Keratinocyte (primary cell): Measurements from ENCODE around the gene DNAJC8. TPM values are rescaled to one million over a fixed set of nuclear protein-coding genes. Genes with fewer than 3 reads are reported as not detected.

Experiments
- DNase-seq: peaks from one replicate; pipeline ENCODE4 v3.0.0-alpha.2; 2011; ENCODE audit warnings: low read depth, missing footprints, low spot score
- FAIRE-seq: peaks from 2 replicates; lab custom pipeline; 2011; peaks lifted over from hg19 to GRCh38; lab: Jason Lieb, UNC
- H2AFZ ChIP-seq: 2 replicates; pipeline ENCODE4 v1.6.0; 2012; ENCODE audit warnings: low read length, control low read depth, inconsistent platforms; ENCODE audit not compliant: control insufficient read depth
- H3K27ac ChIP-seq: 2 replicates; pipeline ENCODE4 v1.5.1; 2011; ENCODE audit warnings: low read length; ENCODE audit not compliant: control insufficient read depth, insufficient read depth
- H3K27me3 ChIP-seq: 3 replicates; pipeline ENCODE4 v1.6.0; 2011; ENCODE audit warnings: low read length; ENCODE audit not compliant: control insufficient read depth, insufficient read depth; ENCODE audit errors: extremely low read depth
- H3K36me3 ChIP-seq, 2 experiments: 2 replicates in 1 of 2; 3 replicates in 1 of 2; pipeline ENCODE4 v1.5.1; 2011; ENCODE audit warnings: low read length in 2 of 2, mild to moderate bottlenecking in 1 of 2; ENCODE audit not compliant: control insufficient read depth in 2 of 2, insufficient read depth in 2 of 2; ENCODE audit errors: extremely low read depth in 1 of 2
- H3K4me1 ChIP-seq: 3 replicates; pipeline ENCODE4 v1.5.1; 2011; ENCODE audit warnings: low read length; ENCODE audit not compliant: control insufficient read depth, insufficient read depth; ENCODE audit errors: extremely low read depth
- H3K4me2 ChIP-seq: 3 replicates; pipeline ENCODE4 v1.6.0; 2011; ENCODE audit warnings: low read depth, low read length; ENCODE audit not compliant: control insufficient read depth, insufficient read depth; ENCODE audit errors: extremely low read depth
- H3K4me3 ChIP-seq, 3 experiments: fragments of 200-600 bp in 1 of 3; sonication (generic) in 1 of 3; 2 replicates in 2 of 3; 3 replicates in 1 of 3; pipeline ENCODE4 v1.5.1; 2011 to 2016; ENCODE audit warnings: low read length in 3 of 3, mild to moderate bottlenecking in 3 of 3, control low read depth in 2 of 3, inconsistent platforms in 1 of 3, low read depth in 1 of 3, mixed read lengths in 1 of 3, mixed run types in 1 of 3, moderate library complexity in 1 of 3; ENCODE audit not compliant: control insufficient read depth in 2 of 3, insufficient read depth in 2 of 3; ENCODE audit errors: extremely low read depth in 1 of 3
- H3K79me2 ChIP-seq: 2 replicates; pipeline ENCODE4 v1.6.0; 2012; ENCODE audit warnings: low read length; ENCODE audit not compliant: control insufficient read depth, insufficient read depth
- H3K9ac ChIP-seq: 3 replicates; pipeline ENCODE4 v1.6.0; 2011; ENCODE audit warnings: low read length; ENCODE audit not compliant: control insufficient read depth, insufficient read depth; ENCODE audit errors: extremely low read depth
- H3K9me1 ChIP-seq: 3 replicates; pipeline ENCODE4 v1.6.0; 2011; ENCODE audit warnings: low read length; ENCODE audit not compliant: control insufficient read depth, insufficient read depth; ENCODE audit errors: extremely low read depth
- H3K9me3 ChIP-seq: 2 replicates; pipeline ENCODE4 v1.5.1; 2012; ENCODE audit warnings: low read depth, low read length; ENCODE audit not compliant: control insufficient read depth
- H4K20me1 ChIP-seq: 3 replicates; pipeline ENCODE4 v1.6.0; 2011; ENCODE audit warnings: low read length; ENCODE audit not compliant: control insufficient read depth, insufficient read depth; ENCODE audit errors: extremely low read depth
- EZH2 ChIP-seq: IDR thresholded peaks from one replicate; pipeline ENCODE4 v1.6.1; 2012; ENCODE audit warnings: inconsistent platforms, mild to moderate bottlenecking, low read length, moderate library complexity
- dilution Hi-C: fragments of 300-500 bp; cut with MboI; formaldehyde crosslinking; loops from one replicate; pipeline ENCODE4 v1.7.0; 2020; ENCODE audit warnings: low sequenced_read_pairs; ENCODE audit not compliant: extremely low pct_ligation_motif_present
- polyA plus RNA-seq, 5 experiments: library from polyadenylated mRNA; depleted of rRNA in 3 of 5; stranded (reverse) in 3 of 5; stranded (forward) in 1 of 5; unstranded in 1 of 5; fragments of >200 nt; gene quantifications; 1 replicate in 1 of 5; 2 replicates in 3 of 5; 3 replicates in 1 of 5; pipeline versions ENCODE4 v1.2.1 to v1.2.3, GENCODE V29; 2011 to 2012; ENCODE audit warnings: missing spikeins in 2 of 5, low read depth in 1 of 5, low replicate concordance in 1 of 5
- TF ChIP-seq, protein P1 (sequence below), 3 experiments: IDR thresholded peaks in 1 of 3; conservative IDR thresholded peaks in 1 of 3; optimal IDR thresholded peaks in 1 of 3; 2 replicates in 2 of 3; 3 replicates in 1 of 3; pipeline versions ENCODE3 to v1.5.1; 2011; ENCODE audit warnings: low read length in 3 of 3, mild to moderate bottlenecking in 3 of 3, moderate library complexity in 2 of 3, control low read depth in 1 of 3, inconsistent platforms in 1 of 3; ENCODE audit not compliant: insufficient read depth in 2 of 3; ENCODE audit errors: extremely low read depth in 1 of 3

The DNAJC8 gene
- polyA plus RNA-seq, 1 donor (not counting 4 experiments of a cell fraction or from before 2014, with no cell fraction given): 104 TPM

DNA sequence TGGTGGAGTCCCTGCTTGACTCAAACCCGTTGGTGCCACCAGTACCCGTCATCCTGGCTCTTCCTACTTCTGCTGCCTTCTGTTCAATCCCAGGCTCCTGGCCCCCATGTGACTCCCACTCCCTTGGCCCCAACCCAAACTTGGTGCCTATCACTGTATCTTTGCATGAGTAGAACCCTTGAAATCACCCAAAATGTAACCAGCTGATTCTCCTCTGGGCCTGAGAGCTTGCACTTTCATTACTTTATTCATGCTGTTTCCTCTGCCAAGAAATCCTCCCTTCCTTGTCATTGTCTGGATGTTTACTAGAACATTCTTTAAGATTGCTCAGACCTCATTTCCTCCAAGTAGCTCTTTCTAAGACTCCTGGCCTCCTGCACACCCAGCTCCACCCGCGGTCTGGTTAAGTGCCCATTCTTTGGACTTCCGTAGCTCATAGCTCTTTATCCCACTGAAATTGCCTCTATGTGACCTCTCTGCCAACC lies 72.0 kb downstream of the DNAJC8 start:
- H3K4me3 ChIP-seq: no peak overlapping the region
- FAIRE-seq (peak; percentile 67), DNase-seq (no peak)
- H3K4me1 ChIP-seq: peaks cover 17% of the 10 kb centered on the region
- H3K9ac ChIP-seq: no peak overlapping the region
- TF ChIP-seq, protein P1, sequence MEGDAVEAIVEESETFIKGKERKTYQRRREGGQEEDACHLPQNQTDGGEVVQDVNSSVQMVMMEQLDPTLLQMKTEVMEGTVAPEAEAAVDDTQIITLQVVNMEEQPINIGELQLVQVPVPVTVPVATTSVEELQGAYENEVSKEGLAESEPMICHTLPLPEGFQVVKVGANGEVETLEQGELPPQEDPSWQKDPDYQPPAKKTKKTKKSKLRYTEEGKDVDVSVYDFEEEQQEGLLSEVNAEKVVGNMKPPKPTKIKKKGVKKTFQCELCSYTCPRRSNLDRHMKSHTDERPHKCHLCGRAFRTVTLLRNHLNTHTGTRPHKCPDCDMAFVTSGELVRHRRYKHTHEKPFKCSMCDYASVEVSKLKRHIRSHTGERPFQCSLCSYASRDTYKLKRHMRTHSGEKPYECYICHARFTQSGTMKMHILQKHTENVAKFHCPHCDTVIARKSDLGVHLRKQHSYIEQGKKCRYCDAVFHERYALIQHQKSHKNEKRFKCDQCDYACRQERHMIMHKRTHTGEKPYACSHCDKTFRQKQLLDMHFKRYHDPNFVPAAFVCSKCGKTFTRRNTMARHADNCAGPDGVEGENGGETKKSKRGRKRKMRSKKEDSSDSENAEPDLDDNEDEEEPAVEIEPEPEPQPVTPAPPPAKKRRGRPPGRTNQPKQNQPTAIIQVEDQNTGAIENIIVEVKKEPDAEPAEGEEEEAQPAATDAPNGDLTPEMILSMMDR (optimal IDR thresholded peaks at IDR 0.05 in 1 of 3, IDR thresholded peaks at IDR 0.05 in 1 of 3, conservative IDR thresholded peaks at IDR 0.05 in 1 of 3; ENCODE audit: extremely low read depth in 1 of 3, insufficient read depth in 2 of 3, low read length in 3 of 3): no peak
- no peak for TF ChIP-seq EZH2
- no peak overlapping the region for H3K4me2 ChIP-seq
- no peak overlapping the region for H3K27ac ChIP-seq
- H2AFZ ChIP-seq: no peak overlapping the region
- no peaks in the 10 kb centered on the region for H3K9me3 ChIP-seq
- H4K20me1 ChIP-seq: no peaks in the 10 kb centered on the region
- dilution Hi-C loops: no loop called here
- no peaks in the 10 kb centered on the region for H3K9me1 ChIP-seq
- no peaks in the 10 kb centered on the region for H3K79me2 ChIP-seq
- no peaks in the 10 kb centered on the region for H3K27me3 ChIP-seq
- no peaks in the 10 kb centered on the region for H3K36me3 ChIP-seq

DNA sequence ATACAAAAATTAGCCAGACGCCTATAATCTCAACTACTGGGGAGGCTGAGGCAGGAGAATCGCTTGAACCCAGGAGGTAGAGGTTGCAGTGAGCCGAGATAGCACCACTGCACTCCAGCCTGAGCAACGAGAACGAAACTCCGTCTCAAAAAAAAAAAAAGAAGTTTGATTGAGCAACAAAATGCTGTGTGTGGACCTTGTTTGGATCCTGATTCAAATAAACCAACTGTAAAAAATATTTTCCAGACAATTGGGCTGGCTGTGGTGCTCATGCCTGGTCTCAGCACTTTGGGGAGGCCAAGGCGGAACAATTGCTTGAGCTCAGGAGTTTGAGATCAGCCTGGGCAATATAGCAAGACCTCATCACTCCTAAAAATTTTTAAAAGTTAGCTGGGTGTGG lies 73.1 kb downstream of the DNAJC8 start:
- Histone ChIP-seq H3K9me1 (no peaks in the 10 kb centered on the region), H3K9ac (no peak overlapping the region), H2AFZ (no peak overlapping the region), H3K4me1 (peaks cover 17% of the 10 kb centered on the region), H3K27ac (no peak overlapping the region), H4K20me1 (no peaks in the 10 kb centered on the region), H3K9me3 (no peaks in the 10 kb centered on the region), H3K4me3 (no peak overlapping the region), H3K36me3 (no peaks in the 10 kb centered on the region), H3K4me2 (no peak overlapping the region), H3K79me2 (no peaks in the 10 kb centered on the region), H3K27me3 (no peaks in the 10 kb centered on the region)
- no peak for DNase-seq
- no peak for FAIRE-seq
- no peak for TF ChIP-seq EZH2
- TF ChIP-seq, protein P1 (optimal IDR thresholded peaks at IDR 0.05 in 1 of 3, IDR thresholded peaks at IDR 0.05 in 1 of 3, conservative IDR thresholded peaks at IDR 0.05 in 1 of 3; ENCODE audit: extremely low read depth in 1 of 3, insufficient read depth in 2 of 3, low read length in 3 of 3): no peak
- dilution Hi-C loops: no loop called here
